Measurements from ENCODE around the gene GATB.

- TF ChIP-seq CTCF (IDR thresholded peaks at IDR 0.05 in 2 of 3, conservative IDR thresholded peaks at IDR 0.05 in 1 of 3; ENCODE audit: control insufficient read depth in 2 of 3, extremely low read depth in 1 of 3, insufficient read depth in 1 of 3, low read depth in 3 of 3, low read length in 3 of 3), result no peak
- TF ChIP-seq E2F4 (IDR thresholded peaks at IDR 0.05; ENCODE audit: low read depth, low read length), result no peak
Measured at GRCh38 chr4:151665785-151666127, 95.1 kb downstream of the GATB start.

All from GM12878 (cell line).